ENCODE data around the gene ZNF783. TPM values are rescaled to one million over a fixed set of nuclear protein-coding genes. Genes with fewer than 3 reads are reported as not detected.
"Not testable (repeated sequence)": the region's sequence is repeated elsewhere in the genome, so short reads cannot be mapped to it uniquely, and the experiment has no call there.

ZNF783 gene
- total and polyA plus RNA-seq, 7 donors = 1.2 to 15.2 (median 9.4) TPM

- H3K27me3 ChIP-seq = no peaks in the 10 kb centered on the region
- TF ChIP-seq POLR2A (IDR thresholded peaks at IDR 0.05) (no peak), EP300 (IDR thresholded peaks at IDR 0.05) (no peak), CTCF (IDR thresholded peaks at IDR 0.05) (no peak), POLR2AphosphoS5 (IDR thresholded peaks at IDR 0.05) (no peak)
- WGBS, 2 donors = 56 to 63% methylated on average over 2 of the region's 2 CpGs
These were observed 63.3 kb downstream of the ZNF783 start for GRCh38 chr7:149325248-149325647.

GRCh38 chr7:149329265-149329664, 67.3 kb downstream of the ZNF783 start:
- H3K9me3 ChIP-seq = no peaks in the 10 kb centered on the region
- no peaks in the 10 kb centered on the region for H3K4me1 ChIP-seq
- TF ChIP-seq CTCF (IDR thresholded peaks at IDR 0.05) (no peak), POLR2AphosphoS5 (IDR thresholded peaks at IDR 0.05) (no peak), POLR2A (IDR thresholded peaks at IDR 0.05) (no peak), EP300 (IDR thresholded peaks at IDR 0.05) (no peak)
- 20 to 43% methylated on average over 3 of the region's 3 CpGs for whole genome bisulfite sequencing, 2 donors
- no peak overlapping the region for H3K27ac ChIP-seq
- intact Hi-C loops (cut with DNase I) = no loop called here
- H3K4me3 ChIP-seq = no peak overlapping the region
- H3K36me3 ChIP-seq = no peaks in the 10 kb centered on the region
- no peak for DNase-seq
- H3K27me3 ChIP-seq = no peaks in the 10 kb centered on the region

More at GRCh38 chr7:149325248-149325647, 63.3 kb downstream of the ZNF783 start:
- intact Hi-C loops (cut with DNase I) = no loop called here
- Histone ChIP-seq H3K4me3 (no peak overlapping the region), H3K4me1 (no peaks in the 10 kb centered on the region), H3K36me3 (no peaks in the 10 kb centered on the region), H3K27ac (no peak overlapping the region), H3K9me3 (no peaks in the 10 kb centered on the region)
- DNase-seq = no peak

GRCh38 chr7:149329766-149330334, 67.9 kb downstream of the ZNF783 start:
- Histone ChIP-seq H3K4me3 (no peak overlapping the region), H3K4me1 (no peaks in the 10 kb centered on the region), H3K27me3 (no peaks in the 10 kb centered on the region), H3K36me3 (no peaks in the 10 kb centered on the region), H3K27ac (no peak overlapping the region), H3K9me3 (no peaks in the 10 kb centered on the region)
- WGBS, 2 donors = 75 to 84% methylated on average over 3 of the region's 3 CpGs
- intact Hi-C loops (cut with DNase I) = no loop called here
- TF ChIP-seq POLR2A (IDR thresholded peaks at IDR 0.05) (no peak), EP300 (IDR thresholded peaks at IDR 0.05) (no peak), CTCF (IDR thresholded peaks at IDR 0.05) (no peak), POLR2AphosphoS5 (IDR thresholded peaks at IDR 0.05) (no peak)
- DNase-seq = no peak

- TF ChIP-seq POLR2A (IDR thresholded peaks at IDR 0.05) (no peak), EP300 (IDR thresholded peaks at IDR 0.05) (no peak), CTCF (IDR thresholded peaks at IDR 0.05) (no peak), POLR2AphosphoS5 (IDR thresholded peaks at IDR 0.05) (no peak)
- no peak for DNase-seq
- H3K27me3 ChIP-seq = no peaks in the 10 kb centered on the region
- no peaks in the 10 kb centered on the region for H3K9me3 ChIP-seq
- no peak overlapping the region for H3K4me3 ChIP-seq
- H3K36me3 ChIP-seq = no peaks in the 10 kb centered on the region
- intact Hi-C loops (cut with DNase I) = no loop called here
- no peaks in the 10 kb centered on the region for H3K4me1 ChIP-seq
- 74 to 76% methylated on average over 2 of the region's 2 CpGs for WGBS, 2 donors
- H3K27ac ChIP-seq = no peak overlapping the region
These were observed 69.0 kb downstream of the ZNF783 start for GRCh38 chr7:149330914-149331567.

GRCh38 chr7:149332602-149333320, 70.8 kb downstream of the ZNF783 start:
- H3K36me3 ChIP-seq; H3K4me3 ChIP-seq; intact Hi-C loops (cut with DNase I); H3K9me3 ChIP-seq; H3K27ac ChIP-seq; H3K27me3 ChIP-seq; DNase-seq; H3K4me1 ChIP-seq: not testable (repeated sequence)
- 74 to 81% methylated on average over 16 of the region's 18 CpGs for WGBS, 2 donors
